GM21381 (cell line): ENCODE data around the gene PRKCD.

Experiments
- ATAC-seq: cut with Tn5 transposase; IDR thresholded peaks from one replicate; pipeline ENCODE4 v1.9.1; 2021; ENCODE audit warnings: mild to moderate bottlenecking, moderate library complexity; ENCODE audit not compliant: unreplicated experiment

The PRKCD gene

DNA sequence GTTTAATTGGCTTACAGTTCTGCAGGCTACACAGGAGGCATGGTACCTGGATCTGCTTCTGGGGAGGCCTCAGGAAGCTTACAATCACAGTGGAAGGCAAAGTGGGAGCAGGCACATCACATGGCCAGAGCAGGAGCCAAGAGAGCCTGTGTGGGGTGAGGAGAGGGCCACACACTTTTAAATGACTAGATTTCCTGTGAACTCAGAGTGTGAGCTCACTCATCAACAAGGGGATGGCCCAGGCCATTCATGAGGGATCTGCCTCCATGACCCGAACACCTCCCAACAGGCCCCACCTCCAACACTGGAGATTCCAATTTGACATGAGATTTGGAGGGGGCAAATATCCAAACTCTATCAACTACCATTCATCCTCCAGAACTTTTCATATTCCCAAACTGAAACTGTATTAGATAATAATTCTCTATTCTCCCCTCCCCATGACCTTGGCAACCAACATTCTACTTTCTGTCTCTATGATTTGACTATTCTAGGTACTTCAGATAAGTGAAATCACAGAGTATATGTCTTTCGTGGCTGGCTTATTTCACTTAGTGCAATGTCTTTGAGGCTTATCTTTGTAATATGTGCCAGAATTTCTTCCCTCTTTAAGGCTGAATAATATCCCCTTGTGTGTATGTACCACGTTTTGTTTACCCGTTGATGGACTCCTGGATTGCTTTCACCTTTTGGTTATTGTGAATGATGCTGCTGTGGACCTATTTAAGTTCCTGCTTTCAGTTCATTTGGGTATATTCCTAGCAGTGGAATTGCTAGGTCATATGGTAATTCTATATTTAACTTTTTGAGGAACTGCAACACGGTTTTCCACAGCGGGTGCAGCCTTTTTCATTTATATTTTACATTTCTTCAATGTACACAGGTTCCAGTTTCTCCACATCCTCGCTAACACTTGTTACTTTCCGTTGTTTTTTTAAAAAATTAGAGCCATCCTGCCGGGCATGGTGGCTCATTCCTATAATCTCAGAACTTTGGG is 51.0 kb downstream of the PRKCD start:
- ATAC-seq = no peak

DNA sequence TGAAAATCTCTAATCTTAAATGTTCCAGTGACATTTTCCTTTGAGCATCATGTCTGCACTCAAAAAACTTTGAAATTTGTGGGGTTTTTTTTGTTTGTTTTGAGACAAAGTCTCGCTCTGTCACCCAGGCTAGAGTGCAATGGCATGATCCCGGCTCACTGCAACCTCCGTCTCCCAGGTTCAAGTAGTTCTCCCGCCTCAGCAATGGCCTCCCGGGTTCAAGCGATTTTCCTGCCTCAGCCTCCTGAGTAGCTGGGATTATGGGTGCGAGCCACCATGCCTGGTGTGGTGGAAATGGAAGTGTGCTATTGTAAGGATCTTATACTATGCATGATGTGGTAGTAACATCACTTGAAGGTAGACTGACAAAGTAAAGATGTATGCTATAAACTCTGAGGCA is 52.3 kb downstream of the PRKCD start:
- no peak for ATAC-seq

DNA sequence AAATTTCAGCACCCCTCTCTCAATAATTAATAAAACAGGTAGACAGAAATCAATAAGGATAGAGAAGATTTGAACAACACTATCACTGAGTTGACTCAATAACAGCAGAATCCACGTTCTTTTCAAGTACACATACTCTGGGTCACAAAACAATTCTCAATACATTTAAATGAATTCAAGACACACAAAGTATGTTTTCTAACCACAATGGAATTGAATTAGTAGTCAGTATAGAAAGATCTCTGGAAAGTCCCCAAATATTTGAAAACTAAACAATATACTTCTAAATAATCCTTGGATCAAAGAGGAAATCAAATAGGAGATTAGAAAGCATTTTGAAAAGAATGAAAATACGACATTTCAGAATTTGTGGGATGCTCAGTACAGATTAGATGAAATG is 54.8 kb downstream of the PRKCD start:
- no peak for ATAC-seq

DNA sequence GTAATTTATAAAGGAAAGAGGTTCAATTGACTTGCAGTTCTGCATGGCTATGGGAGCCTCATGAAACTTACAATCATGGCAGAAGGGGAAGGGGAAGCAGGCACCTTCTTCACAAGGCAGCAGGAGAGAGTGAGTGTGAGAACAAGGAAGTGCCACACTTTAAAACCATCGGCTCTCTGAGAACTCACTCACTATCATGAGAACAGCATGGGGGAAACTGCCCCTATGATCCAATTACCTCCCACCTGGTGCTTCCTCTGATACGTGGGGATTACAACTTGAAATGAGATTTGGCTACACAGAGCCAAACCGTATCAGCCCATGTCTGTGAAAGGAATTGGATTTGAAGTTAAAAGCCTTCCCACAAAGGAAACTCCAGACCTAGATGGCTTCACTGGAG is 55.7 kb downstream of the PRKCD start:
- no peak for ATAC-seq

DNA sequence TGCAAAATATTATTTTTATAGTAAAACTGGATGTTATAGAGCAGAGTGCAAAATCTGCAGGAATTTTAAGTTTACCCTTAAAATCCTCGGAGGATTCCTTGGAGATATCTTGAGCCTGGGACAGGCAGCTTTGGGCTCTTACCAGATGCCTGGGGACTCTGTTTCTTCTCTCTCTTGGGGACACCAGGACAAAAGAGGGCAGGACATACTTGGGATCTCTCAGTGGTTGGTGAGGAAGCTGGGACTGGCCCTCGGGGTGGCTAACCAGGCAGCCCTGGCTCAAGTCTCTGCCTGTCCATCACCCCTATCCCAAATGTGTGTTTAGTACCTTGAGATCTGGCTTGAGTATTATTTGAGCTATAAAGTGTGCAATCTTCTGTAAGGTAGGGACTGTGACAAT is 56.2 kb downstream of the PRKCD start:
- no peak for ATAC-seq

DNA sequence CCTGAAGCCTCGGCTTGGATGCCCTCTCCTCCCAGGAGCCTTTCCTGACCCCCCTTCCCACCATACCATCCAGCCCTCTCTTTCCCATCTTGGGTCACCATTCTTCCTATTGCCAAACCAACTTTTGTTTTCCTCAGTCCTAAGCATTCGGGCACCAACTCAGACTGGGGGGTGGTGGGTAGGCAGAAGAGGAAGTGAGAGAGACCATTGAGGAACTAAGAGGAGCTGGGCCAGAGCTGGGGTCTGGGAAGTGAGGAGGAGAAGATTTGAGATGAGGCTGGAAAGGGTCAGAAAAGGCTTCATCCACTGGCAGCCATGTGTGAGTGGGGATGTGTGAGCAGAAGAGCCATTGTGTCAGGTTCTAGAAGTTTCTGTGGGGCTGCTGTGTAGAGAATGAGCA is 57.1 kb downstream of the PRKCD start:
- ATAC-seq = no peak

DNA sequence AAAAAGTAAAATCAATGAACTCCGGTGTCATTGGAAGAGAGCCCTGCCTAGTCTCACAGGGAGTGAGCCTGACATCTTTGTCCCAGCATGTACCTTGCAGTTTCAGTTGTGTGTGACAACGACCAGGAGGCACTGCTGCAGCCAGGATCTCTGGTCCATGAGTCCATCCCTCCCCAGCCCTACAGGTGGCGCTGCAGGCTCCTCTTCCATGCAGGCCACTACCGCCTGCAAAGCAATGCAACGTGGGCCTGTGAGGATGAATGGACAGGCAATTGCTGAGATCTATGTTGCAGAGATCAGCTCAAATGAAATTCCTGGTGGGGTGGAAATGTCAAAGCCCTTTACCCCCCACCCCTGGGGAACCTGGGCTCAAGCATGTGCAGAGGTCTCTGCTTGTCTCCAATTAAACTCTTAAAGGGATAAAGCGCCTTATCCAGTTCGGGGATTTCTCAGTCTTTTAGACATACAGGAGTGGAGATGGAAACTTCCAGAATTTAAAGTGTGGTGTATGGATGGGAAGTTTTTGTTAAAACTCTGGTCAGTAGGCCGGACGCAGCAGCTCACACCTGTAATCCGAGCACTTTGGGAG is 59.0 kb downstream of the PRKCD start:
- ATAC-seq = peak; percentile 69

DNA sequence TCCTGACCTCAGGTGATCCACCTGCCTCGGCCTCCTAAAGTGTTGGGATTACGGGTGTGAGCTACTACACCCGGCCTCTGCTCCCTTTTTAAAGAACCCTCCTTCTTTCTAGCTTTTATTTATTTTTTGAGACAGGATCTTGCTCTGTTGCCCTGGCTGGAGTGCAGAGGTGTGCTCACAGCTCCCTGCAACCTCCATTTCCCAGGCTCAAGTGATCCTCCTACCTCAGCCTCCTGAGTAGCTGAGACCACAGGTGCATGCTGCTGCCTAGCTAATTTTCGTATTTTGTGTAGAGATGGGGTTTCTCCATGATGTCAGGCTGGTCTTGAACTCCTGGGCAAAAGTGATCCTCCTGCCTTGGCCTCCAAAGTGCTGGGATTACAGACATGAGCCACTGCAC is 60.3 kb downstream of the PRKCD start:
- ATAC-seq = no peak

DNA sequence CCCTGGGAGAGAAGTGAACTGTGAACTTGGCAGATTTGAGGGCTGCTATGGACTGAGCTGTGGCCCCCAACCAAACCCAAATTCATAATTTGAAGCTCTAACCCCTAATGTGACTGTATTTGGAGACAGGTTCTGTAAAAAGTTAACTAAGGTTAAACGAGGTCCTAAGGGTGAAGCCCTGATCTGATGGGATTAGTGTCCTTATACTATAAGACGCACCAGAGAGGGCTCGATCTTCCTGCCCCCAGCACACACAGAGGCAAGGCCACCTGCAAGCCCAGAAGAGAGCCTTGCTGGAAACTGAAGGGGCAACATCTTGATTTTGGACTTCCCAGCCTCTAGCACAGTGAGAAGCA is 60.8 kb downstream of the PRKCD start:
- no peak for ATAC-seq

DNA sequence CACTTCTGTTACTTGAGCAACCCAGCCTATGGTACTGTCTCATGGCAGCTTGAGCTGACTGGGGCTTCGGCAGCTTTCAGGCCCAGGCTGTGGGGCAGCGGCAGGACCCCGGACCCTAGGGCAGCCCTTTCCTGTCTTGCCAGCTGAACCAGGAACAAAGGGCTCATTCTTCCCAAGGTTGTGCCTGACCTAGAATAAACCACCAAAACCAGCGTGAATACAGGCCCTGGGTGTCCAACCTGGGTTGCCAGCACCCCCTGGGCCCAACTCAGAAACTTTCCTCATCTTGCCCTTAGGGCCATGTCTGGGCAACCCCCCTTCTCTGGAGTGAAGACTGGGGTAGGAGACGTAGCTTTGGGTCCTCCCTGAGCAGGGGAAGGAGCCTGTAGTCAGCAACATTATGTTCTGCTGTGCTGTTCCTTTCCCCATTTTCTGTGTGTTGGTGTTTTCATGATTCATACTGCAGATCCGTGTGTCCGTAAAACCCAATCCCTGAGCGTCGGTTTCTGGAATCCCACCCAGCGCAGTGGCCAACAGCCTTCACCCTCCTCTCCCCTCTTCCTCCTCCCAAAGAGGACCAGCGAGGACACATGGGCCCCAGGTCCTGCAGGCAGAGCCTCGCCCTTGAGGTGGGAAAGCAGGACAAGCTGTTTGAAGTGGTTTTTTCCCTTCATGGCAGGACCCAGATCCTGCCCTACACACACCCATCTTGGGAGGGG is 61.3 kb downstream of the PRKCD start:
- ATAC-seq = no peak

DNA sequence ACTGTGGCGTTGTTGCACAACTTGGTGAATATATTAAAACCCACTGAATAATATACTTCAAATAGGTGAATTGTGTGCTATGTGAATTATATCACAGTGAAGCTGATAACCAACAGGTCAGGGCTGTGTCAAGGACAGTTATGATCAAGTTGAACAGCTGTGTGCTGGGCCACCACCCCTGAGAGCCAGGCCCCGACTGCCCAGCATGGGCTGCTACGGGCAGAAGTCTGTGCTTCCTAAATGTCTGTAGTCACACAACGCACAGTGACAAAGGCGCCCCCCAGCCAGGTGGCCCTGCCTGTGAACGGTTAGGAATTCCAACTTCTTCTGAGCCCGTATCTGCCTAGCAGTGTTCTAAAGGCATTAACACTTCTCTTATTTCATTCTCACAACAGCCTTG is 62.0 kb downstream of the PRKCD start:
- no peak for ATAC-seq

DNA sequence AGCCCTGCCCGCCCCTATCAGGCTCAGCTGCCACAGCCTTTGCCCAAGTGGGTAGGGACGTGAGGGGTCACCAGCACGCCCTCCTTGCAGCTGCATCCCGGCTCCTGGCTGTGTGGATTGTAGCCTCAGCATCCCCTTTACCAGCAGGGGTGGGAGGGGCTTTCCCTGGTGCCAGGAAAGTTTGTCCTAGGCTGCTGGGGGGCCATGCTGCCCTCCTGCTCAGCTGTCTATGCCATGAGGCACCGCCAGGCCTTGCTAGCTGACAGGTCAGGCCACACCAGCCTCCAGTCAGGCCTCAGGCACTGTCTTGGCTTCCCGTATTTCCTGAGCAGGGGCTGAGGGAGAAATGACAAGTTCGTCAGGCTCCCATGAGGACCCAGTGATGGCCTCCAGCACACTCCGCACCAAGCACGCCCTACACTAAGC is 62.5 kb downstream of the PRKCD start:
- ATAC-seq = no peak

DNA sequence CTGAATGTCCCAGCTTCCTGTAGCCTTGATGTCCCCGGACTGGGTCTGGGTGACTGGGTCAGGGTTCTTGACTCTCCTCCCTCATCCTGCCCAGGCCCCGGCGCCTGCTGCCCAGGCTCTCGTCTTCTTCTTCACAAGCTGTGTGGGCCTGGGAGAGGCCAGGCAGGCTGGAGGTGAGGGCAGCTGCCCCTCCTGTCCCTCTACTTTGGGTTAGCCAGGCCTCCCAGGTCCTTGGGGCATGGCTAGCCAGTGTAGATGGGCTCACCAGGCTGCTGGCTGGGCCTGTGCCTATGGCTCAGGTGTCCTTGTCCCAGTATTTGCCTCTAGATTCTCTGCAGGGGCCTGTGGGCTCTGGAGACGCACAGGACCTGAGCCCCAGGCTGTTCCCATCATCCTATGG is 63.0 kb downstream of the PRKCD start:
- no peak for ATAC-seq

DNA sequence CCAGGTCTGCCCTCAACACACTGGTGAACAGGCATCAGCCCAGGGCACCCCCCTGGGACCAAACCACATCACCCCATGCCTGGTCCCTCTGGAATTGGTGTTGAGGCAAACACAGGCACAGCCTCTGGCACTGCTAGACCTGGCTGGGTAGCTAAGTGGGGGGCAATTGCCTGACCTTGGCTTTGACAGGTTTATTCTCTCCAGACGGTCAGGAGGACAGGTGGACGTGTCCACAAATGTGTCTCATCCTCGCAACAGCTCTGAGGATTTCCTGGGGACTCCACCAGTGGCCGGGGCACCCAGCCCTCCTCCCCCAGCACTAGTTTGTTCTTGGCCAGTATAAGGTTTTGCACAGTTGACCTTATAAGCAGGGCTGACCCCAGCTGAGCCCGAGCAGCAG is 63.5 kb downstream of the PRKCD start:
- ATAC-seq = no peak

DNA sequence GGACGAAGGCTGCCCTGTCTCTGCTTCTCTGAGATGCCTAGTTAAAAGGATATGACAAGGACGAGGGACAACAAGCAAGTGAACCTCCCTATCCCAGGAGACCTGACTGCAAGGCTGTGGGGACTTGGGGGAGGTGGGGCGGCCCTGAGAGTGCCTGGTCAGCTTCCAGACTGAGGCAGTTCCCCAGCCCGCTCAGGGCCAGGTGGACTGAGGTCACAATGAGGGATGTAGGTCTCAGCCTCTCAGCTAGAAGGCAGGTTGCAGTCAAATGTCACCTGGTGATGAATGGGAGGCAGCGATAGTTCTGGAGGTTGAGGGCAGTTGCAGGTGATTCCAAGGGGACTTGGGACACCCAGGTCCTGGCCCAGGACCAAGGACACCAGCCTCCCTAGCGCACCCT is 64.2 kb downstream of the PRKCD start:
- no peak for ATAC-seq

DNA sequence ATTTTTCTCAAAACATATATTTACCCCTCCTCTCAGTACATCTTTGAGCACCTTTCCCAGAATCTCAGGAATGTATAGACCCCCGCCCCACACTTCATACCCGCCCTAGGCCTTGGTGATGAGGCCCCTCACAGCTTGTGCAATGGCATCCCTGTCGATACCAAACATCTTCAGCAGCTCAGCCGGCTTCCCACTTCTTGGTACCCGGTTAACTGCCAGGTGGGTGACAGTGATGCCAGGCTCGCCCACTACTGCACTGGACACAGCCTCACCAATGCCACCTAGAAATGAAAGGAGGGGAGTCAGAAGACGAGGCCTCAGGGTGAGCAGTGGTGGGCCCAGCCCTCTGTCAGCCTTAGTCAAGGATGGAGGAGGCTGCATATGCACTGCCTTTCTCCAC is 64.6 kb downstream of the PRKCD start:
- no peak for ATAC-seq

DNA sequence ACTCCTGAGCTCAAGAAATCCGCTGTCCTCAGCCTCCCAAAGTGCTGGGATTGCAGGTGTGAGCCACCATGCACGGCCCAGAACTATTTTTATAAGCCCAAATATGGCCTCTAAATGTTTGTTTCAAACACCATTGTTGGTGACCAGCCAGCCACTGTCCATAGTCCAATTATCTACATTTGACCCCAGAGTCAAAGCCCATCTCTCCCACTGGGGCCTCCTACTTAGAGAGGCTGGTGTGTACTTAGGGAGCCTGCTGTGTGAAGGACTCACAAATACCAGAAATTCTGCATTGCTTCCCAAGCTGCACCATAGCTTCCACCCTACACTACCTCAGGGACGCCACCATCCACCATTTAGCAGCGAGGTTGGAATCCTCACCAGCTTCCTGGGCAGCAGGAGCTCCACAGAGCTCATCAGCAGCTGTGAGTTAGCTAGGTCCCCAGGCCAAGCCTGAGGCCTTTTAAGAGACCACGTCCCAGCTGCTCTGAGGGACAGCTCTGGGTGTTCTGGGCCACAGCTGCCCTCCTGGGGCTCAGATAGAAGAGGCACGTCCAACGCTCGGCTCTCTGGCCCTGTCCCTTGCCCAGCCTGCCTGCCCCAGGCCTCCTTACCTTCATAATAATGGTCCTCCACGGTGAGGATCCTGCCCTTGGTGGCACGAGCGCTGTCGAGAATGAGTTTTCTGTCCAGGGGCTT is 65.3 kb downstream of the PRKCD start:
- no peak for ATAC-seq

DNA sequence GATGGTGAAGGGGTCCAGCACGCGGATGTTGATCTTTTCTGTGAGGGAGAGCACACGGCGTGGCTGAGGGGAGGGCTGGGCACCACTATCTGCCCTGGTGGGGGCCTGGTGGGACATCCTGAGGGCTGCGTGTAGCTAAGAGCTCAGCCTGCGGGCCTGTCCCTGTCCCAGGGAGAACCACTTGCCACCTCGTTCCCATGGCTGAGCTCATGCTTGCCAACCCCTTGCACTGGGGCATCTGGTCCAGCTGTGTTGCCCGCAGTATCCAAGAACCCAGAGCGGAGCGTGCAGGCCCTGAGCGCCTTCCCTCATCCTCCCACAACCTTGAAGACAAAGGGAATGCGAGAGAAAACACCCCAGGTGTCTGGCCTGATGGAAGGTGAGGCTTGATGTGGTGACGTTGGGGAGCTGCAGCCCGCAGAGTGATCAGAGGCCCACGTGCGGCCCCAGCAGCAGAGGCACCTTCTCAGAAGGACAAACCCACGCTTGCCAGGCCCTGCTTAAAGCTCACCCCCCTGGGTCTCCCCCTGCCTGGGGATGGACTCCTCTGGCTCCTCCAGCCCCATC is 65.9 kb downstream of the PRKCD start:
- ATAC-seq = no peak

DNA sequence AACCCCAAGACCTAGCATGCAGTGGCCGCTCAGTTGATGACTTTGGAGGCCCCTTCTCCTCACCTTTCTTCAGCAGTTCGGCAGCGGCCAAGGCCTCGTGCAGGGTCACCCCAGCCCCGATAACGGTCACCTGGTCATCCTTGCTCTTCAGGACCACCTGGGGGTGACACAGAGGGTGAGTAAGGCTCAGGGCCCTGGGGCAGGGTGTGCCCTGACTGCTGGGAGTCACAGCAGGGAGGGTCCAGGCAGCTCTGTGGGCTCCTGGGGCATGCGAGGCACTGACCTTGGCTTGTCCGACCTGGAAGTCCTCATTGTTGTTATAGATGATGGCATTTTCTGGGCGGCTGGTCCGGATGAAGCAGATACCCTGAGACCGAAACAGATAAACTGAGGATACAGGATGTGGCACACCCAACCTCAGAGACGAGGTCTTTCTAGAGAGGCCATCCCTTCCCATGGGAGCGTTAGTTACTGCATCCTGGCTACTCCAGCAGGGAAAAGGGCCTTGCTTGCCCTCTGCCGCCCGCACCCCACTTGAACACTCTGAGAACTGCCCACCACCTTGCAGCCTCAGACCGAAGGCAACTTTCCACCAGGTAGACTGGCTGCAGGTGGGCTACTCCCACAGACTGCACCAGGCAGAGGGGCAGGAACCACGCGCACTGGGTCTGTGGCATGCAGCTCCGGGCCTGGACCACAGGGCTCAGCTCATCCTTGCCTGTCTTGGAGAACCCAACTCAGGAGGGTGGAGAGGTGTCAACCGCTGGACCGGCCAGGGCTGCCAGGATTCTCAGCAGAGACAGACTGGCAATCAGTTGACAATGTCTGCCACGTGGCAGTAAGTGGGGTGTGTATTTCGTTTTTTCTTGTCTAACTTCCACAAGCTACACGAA is 67.2 kb downstream of the PRKCD start:
- no peak for ATAC-seq

DNA sequence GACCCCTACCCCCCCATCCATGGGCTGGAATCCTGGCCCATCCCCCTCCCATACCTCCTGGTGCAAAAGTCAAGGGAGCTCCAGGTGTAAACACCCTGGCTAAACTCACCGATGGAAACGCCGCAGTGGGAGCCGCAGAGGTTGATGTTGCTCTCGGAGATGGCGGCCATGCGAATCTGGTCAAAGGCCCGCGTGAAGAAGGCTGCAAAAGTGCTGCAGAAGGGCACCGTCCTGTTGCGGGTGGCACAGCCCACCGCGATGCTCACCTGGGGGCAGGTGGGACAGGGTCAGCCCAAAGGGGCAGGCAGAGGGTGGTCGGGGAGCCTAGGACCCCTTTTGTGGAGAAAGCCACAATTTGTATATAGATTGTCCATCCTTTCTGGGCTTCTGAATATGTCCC is 68.2 kb downstream of the PRKCD start:
- ATAC-seq = no peak
